ENCODE results near the gene RAB7A.

The RAB7A gene

GRCh38 chr3:128794067-128794768 lies 68.2 kb downstream of the RAB7A start:
- peak in 1 of 2 experiments; percentile 56 for DNase-seq

- DNase-seq = peak; percentile 72 to 76
These were observed 69.0 kb downstream of the RAB7A start for GRCh38 chr3:128794770-128795649.

- no peak for DNase-seq
These were observed 73.7 kb downstream of the RAB7A start for GRCh38 chr3:128799653-128800052.

GRCh38 chr3:128800241-128801187 lies 74.5 kb downstream of the RAB7A start:
- DNase-seq = peak; percentile 76 to 80

GRCh38 chr3:128801779-128802380 lies 75.9 kb downstream of the RAB7A start:
- DNase-seq = no peak

- no peak for DNase-seq
These were observed 77.3 kb downstream of the RAB7A start for GRCh38 chr3:128803307-128803706.

- peak; percentile 58 to 69 for DNase-seq
These were observed 78.2 kb downstream of the RAB7A start for GRCh38 chr3:128804017-128804810.

- DNase-seq = no peak
These were observed 78.8 kb downstream of the RAB7A start for GRCh38 chr3:128804811-128805155.

- no peak for DNase-seq
These were observed 79.8 kb downstream of the RAB7A start for GRCh38 chr3:128805772-128806171.

GRCh38 chr3:128806588-128806987 lies 80.6 kb downstream of the RAB7A start:
- no peak for DNase-seq

- DNase-seq = no peak
These were observed 81.3 kb downstream of the RAB7A start for GRCh38 chr3:128807186-128807830.

- DNase-seq = no peak
These were observed 82.7 kb downstream of the RAB7A start for GRCh38 chr3:128808672-128809071.

- no peak for DNase-seq
These were observed 87.1 kb downstream of the RAB7A start for GRCh38 chr3:128813097-128813496.

GRCh38 chr3:128814060-128814459 lies 88.1 kb downstream of the RAB7A start:
- no peak for DNase-seq

GRCh38 chr3:128814519-128815317 lies 88.7 kb downstream of the RAB7A start:
- no peak for DNase-seq

GRCh38 chr3:128815318-128816064 lies 89.5 kb downstream of the RAB7A start:
- DNase-seq = no peak

GRCh38 chr3:128818186-128818787 lies 92.3 kb downstream of the RAB7A start:
- no peak for DNase-seq

GRCh38 chr3:128820252-128820839 lies 94.4 kb downstream of the RAB7A start:
- DNase-seq = no peak

- no peak for DNase-seq
These were observed 97.0 kb downstream of the RAB7A start for GRCh38 chr3:128823008-128823407.

Measured in activated T-cell treated with anti-CD3 and anti-CD28 coated beads, Interleukin-2, amount 50 U/mL, for 48 hours (primary cell).